Measurements from ENCODE around the gene ERGIC1.

- TF ChIP-seq, protein P1, sequence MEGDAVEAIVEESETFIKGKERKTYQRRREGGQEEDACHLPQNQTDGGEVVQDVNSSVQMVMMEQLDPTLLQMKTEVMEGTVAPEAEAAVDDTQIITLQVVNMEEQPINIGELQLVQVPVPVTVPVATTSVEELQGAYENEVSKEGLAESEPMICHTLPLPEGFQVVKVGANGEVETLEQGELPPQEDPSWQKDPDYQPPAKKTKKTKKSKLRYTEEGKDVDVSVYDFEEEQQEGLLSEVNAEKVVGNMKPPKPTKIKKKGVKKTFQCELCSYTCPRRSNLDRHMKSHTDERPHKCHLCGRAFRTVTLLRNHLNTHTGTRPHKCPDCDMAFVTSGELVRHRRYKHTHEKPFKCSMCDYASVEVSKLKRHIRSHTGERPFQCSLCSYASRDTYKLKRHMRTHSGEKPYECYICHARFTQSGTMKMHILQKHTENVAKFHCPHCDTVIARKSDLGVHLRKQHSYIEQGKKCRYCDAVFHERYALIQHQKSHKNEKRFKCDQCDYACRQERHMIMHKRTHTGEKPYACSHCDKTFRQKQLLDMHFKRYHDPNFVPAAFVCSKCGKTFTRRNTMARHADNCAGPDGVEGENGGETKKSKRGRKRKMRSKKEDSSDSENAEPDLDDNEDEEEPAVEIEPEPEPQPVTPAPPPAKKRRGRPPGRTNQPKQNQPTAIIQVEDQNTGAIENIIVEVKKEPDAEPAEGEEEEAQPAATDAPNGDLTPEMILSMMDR (IDR thresholded peaks at IDR 0.05), result no peak
- no peak for TF ChIP-seq POLR2A (IDR thresholded peaks at IDR 0.05)
- TF ChIP-seq EP300 (IDR thresholded peaks at IDR 0.05), result no peak
Observed at GRCh38 chr5:172877466-172878260, 43.6 kb downstream of the ERGIC1 start.

Measured in tibial nerve (tissue), 4 donors.